HFFc6 (cell line): ENCODE results near the gene MORC4. TPM values are rescaled to one million over a fixed set of nuclear protein-coding genes. Genes with fewer than 3 reads are reported as not detected.
A peak's percentile ranks its signal among the peaks of the same experiment; 100 is the strongest.

ENCODE experiments used
- DNase-seq: peaks from one replicate; pipeline ENCODE4 v3.0.0-alpha.2; 2018
- H3K27ac Mint-ChIP-seq: 2 replicates; pipeline ENCODE4 v1.8.0; 2020; ENCODE audit warnings: mild to moderate bottlenecking, mixed read lengths
- H3K27me3 Mint-ChIP-seq: 2 replicates; pipeline ENCODE4 v1.8.0; 2021; ENCODE audit warnings: mild to moderate bottlenecking, moderate library complexity, mixed read lengths; ENCODE audit not compliant: insufficient read depth
- H3K36me3 Mint-ChIP-seq: 2 replicates; pipeline ENCODE4 v1.8.0; 2021; ENCODE audit warnings: low read depth, mixed read lengths
- H3K4me1 Mint-ChIP-seq: 2 replicates; pipeline ENCODE4 v1.8.0; 2020; ENCODE audit warnings: low read depth, mixed read lengths
- H3K4me3 Mint-ChIP-seq: 2 replicates; pipeline ENCODE4 v1.8.0; 2020; ENCODE audit warnings: mild to moderate bottlenecking, moderate library complexity, mixed read lengths
- H3K9me3 Mint-ChIP-seq: 2 replicates; pipeline ENCODE4 v1.8.0; 2020; ENCODE audit warnings: mild to moderate bottlenecking, mixed read lengths
- CTCF ChIP-seq: fragments of 200-600 bp; sonication (generic); IDR thresholded peaks from 2 replicates; pipeline ENCODE4 v1.5.0; 2021; ENCODE audit warnings: antibody characterized with exemption, mild to moderate bottlenecking
- total RNA-seq, 6 experiments: library from RNA; stranded (reverse); fragmentation: NEBNext Ultra II Directional; extraction: Animal tissue kit (Norgen Biotek cat#: 25700); gene quantifications; 2 replicates in 1 of 6; 3 replicates in 5 of 6; pipeline ENCODE4 v1.2.3, GENCODE V29; 2021

MORC4 gene
- total RNA-seq, 6 experiments from 2014 or later, result 23.6 to 27.7 (median 25.4) TPM

DNA sequence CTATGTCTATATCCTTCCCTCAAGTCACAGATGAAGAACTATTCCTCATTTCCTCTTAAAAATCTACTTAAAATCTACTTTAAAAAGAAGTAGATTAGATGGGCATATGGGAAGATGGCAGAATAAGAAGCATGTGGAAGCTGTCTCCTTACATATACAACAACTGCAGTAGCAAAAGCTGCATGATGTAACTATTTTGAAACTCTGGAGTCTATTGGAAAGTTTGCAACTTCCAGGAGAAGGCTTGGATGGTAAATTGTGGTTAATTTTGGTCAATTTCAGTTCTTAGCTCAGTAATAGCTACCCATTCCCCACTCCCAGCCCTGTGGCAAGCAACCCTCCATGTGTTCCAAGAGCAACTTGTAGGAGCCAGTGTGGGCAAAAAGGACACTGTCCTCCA lies 36.9 kb downstream of the MORC4 start:
- no peak for TF ChIP-seq CTCF
- peaks cover 15% of the 10 kb centered on the region; the same call in 1 of the 2 replicates for H3K36me3 Mint-ChIP-seq
- peaks cover 1% of the 10 kb centered on the region; the same call in 1 of the 2 replicates for H3K27me3 Mint-ChIP-seq
- no peaks in the 10 kb centered on the region for H3K9me3 Mint-ChIP-seq
- H3K4me1 Mint-ChIP-seq, result peaks cover 1% of the 10 kb centered on the region
- no peak overlapping the region for H3K4me3 Mint-ChIP-seq
- H3K27ac Mint-ChIP-seq, result no peak overlapping the region
- no peak for DNase-seq

DNA sequence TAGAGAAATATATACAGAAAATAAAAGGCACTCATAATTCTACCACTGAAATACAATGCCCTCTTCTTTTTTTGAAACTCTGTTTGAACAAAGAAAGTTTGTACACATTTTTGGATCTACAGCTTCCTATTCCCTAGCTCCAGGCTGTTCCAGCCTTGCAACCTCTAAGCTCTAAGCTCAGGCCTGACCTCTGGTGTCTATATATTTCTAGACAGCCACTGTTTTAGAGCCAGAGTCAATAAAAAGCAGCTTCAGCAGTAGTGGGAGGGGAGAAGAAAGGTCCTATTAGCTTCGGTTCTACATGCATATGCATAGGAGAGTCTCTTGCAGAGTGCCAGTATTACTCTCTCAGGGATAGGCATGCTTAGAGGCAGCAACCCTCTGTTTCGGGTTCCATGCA lies 40.1 kb downstream of the MORC4 start:
- peak; percentile 45; the same call in 1 of the 2 replicates for TF ChIP-seq CTCF
- Mint-ChIP-seq H3K4me3 (no peak overlapping the region), H3K27me3 (no peaks in the 10 kb centered on the region; the same call in 1 of the 2 replicates), H3K9me3 (no peaks in the 10 kb centered on the region), H3K27ac (no peak overlapping the region), H3K36me3 (peaks cover 11% of the 10 kb centered on the region), H3K4me1 (peaks cover 23% of the 10 kb centered on the region)
- DNase-seq, result peak; percentile 28

DNA sequence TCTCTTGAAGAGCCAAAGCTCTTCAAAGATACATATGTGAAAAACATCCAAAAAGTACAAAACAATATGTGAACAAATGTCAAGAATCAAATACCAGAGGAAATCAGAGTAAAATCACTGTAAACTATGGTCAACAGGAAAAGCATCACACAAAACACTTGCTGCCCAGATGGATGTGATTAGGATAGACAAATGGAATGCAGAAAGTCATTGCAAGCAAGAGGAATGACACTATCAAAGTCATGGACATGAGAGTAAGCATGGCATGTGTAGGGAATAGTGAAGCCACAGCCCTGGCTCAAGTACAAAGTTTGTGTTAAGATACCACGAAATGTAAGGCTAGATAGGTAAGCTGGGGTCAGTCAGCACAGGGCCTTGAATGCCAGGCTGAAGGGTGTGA lies 42.2 kb downstream of the MORC4 start:
- no peak for DNase-seq
- Mint-ChIP-seq H3K4me1 (peaks cover 29% of the 10 kb centered on the region), H3K27ac (no peak overlapping the region), H3K4me3 (no peak overlapping the region), H3K36me3 (peaks cover 11% of the 10 kb centered on the region), H3K27me3 (no peaks in the 10 kb centered on the region; the same call in 1 of the 2 replicates), H3K9me3 (no peaks in the 10 kb centered on the region)
- no peak for TF ChIP-seq CTCF

GRCh38 chrX:106955004-106955772 lies 44.8 kb downstream of the MORC4 start:
- H3K27ac Mint-ChIP-seq, result peak overlapping the region; percentile 80
- H3K27me3 Mint-ChIP-seq, result no peaks in the 10 kb centered on the region; the same call in 1 of the 2 replicates
- TF ChIP-seq CTCF, result no peak
- DNase-seq, result peak; percentile 51
- H3K36me3 Mint-ChIP-seq, result no peaks in the 10 kb centered on the region; the same call in 1 of the 2 replicates
- peak overlapping the region; percentile 38 for H3K4me3 Mint-ChIP-seq
- H3K9me3 Mint-ChIP-seq, result no peaks in the 10 kb centered on the region
- peaks cover 29% of the 10 kb centered on the region for H3K4me1 Mint-ChIP-seq

- peaks cover 34% of the 10 kb centered on the region for H3K4me1 Mint-ChIP-seq
- no peak for TF ChIP-seq CTCF
- H3K4me3 Mint-ChIP-seq, result no peak overlapping the region
- H3K9me3 Mint-ChIP-seq, result no peaks in the 10 kb centered on the region
- no peaks in the 10 kb centered on the region; the same call in 1 of the 2 replicates for H3K27me3 Mint-ChIP-seq
- DNase-seq, result no peak
- no peak overlapping the region for H3K27ac Mint-ChIP-seq
- H3K36me3 Mint-ChIP-seq, result no peaks in the 10 kb centered on the region; the same call in 1 of the 2 replicates
Observed at GRCh38 chrX:106954041-106954440, 46.0 kb downstream of the MORC4 start.
